ENCODE measurements around the gene NCAPD3.
"Not testable (repeated sequence)": the region's sequence is repeated elsewhere in the genome, so short reads cannot be mapped to it uniquely, and the experiment has no call there.

NCAPD3 gene

DNA sequence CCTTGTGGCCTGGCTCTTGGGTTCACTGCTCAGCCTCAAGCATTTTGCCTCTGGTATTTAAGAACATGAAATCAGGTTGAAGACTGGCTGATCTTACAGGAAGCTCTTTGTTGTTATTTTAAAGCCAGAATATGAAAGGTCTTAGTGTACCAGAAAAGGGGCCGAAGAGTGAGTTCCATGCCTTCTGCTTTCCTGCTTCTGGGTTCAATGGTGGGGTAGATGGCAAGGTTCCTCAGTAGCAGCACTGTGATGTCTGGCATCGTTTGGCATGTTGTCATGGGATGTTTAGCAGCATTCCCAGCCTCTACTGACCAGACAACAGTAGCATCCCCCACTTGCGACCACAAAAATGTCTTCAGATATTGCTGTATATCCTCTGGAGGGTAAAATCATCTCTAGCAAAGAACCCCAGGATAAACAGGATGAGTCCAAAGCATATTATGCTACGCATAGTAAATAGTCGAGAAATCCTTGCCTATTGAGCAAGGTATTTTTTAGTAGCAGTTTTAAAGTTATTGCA lies 3.1 kb upstream of the NCAPD3 start:
- no peak for DNase-seq (ENCODE audit: low read depth in 2 of 2)

DNA sequence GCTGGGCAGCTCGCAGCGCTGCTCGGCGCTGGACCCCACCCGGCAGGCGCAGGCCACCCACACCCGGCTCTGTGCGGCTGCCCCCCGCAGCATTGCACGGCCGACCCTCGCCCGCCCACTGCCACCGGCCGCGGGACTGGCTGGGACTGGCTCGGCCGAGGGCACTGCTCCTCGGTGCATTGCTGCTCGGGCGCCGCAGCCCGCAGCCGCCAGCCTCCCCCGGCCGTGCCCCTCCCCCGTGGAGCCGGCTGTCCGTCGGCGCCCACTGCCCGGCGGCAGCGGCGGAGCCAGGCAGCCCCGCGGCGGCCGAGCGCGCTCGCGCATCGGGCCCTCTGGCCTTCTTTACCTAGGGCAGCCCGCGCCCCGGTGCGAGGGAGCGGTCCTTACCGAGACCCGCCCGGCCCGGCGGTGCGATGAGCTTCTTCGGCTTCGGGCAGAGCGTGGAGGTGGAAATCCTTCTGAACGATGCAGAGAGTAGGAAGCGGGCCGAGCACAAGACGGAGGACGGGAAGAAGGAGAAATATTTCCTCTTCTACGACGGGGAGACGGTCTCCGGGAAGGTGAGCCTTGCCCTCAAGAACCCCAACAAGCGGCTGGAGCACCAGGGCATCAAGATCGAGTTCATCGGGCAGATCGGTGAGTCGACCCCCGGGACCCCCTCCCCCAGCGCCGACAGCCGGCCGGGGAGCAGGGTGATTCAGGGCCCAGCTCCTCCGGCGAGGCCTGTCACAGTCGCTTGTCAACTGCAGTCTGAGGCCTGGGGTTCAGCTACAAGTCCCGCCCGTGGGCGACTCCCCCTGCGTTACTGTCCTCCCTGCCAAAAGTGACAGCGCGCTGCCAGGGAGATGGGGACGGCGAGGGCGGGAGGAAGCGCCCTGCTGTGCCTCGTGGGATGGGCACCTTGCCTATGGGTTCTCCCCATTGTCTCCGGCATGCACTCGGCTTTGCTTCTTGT lies 1.2 kb upstream of the NCAPD3 start:
- DNase-seq (ENCODE audit: low read depth in 2 of 2) = peak; percentile 25 to 52

DNA sequence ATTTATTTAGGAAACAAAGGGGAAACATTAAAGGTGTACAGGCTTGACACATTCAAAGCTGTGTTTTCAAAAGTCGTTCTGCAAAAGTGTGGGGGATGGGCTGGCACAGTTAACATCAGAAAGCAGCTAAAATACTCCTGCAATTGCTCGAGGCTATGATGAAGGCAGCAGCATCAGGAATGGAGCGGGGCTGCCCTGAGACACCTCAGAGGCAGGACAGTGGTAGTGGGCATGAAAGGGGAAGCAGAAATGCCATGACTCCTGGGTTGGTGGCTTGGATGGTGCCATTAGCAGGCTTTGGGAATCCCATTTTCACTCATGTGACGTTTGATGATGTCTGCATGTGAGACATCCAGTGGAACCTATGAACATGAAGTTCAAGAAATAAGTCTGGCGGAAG lies 646 bp downstream of the NCAPD3 start:
- no peak for DNase-seq (ENCODE audit: low read depth in 2 of 2)

DNA sequence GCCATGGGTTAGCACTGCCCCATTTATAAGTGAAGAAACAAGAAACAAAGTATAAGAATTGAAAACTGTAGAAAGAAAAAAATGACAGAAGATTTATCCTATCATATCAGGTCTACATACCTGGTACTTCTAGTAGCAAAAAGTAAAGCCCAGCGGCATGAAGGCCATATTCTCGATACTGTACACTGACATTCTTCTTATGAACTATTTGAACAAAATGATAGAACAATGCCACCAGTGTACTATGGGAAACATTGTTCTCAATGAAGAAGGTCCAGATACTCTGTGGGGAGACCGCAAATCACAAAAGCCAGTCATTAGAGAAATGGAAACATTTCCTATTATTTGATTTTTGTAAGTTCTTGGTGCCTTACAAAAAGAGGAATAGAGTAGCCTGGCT lies 7.0 kb downstream of the NCAPD3 start:
- DNase-seq (ENCODE audit: low read depth in 2 of 2) = no peak

DNA sequence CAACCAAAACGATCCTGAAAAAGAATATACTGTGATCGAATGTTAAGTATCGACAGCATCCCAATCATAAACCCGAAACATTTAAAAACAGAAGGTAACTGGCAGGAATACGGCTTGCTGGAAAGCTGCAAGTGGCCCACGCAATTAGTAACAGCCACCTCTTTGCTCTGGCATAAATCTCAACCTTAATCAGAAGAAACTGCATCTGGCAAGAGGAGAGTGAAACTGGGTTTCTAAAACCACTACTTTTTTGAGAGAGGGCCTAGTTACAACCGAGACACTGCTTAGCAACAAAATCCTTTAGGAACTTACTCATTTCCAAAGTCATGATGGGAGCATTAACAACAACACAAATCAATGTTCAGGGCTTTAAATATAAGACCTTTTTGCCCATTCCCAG lies 7.9 kb downstream of the NCAPD3 start:
- DNase-seq (ENCODE audit: low read depth in 2 of 2) = no peak

DNA sequence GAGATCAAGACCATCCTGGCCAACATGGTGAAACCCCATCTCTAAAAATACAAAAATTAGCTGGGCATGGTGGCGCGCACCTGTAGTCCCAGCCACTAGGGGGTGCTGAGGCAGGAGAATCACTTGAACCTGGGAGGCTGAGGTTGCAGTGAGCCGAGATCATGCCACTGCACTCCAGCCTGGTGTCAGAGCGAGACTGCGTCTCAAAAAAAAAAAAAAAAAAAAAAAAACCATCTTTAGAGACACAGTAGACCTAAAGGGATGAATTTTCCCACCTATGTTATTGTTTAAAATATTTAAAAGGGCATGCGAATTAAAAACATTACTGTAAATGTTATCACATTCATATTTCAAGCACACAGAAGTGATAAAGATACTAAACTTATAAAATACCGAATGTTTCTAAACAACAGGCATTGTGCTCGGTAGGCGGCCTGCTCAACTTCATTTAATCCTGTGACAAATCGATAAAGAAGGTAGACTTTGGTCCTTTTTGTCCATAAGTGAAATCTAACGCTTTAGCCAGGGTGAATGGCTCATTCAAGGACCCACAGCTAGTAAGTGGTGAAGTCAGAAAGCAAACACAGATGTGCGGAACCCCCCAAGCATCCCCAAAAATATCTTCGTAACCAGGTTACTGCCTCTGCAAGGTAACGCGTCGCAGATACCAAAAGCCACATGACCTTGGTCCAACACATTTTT lies 16.1 kb downstream of the NCAPD3 start:
- peak; percentile 40 to 49 for DNase-seq (ENCODE audit: low read depth in 2 of 2)

DNA sequence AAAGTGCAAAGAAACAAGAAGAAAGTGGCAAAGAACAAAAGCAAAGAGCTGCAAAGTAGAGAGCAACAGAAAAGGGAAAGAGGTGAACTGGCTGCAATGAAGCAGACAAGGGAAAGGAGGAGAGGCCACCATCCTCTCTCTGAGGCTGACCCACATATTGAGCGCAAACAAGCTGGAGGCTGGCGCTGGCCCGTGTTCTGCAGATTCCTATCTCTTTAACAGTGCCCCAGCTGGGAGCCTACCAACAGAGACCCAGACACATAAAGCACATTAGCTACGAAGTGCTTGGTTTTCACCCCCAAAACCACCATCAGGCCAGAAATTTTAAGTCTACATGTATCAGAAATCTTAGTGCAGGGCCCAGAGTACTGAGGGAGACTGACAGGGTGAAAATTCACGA lies 17.6 kb downstream of the NCAPD3 start:
- no peak for DNase-seq (ENCODE audit: low read depth in 2 of 2)

DNA sequence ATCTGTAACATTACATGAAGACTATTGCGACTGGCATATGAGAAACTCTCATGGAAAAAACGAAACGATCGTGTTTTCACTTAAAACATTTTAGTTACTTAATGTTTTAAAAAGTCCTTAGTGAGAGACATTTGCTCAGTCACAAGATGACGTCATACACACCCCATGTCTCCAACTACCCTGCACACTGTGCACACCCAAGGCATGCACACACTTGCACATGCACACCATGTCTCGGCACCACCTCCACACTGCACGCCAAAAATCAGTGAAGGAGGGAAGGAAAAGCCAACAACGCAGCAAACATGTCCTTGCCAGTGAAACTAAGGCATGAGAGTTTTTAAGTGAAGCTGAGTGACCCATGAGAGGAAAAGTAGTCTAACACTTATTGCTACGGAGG lies 18.0 kb downstream of the NCAPD3 start:
- DNase-seq (ENCODE audit: low read depth in 2 of 2) = no peak

DNA sequence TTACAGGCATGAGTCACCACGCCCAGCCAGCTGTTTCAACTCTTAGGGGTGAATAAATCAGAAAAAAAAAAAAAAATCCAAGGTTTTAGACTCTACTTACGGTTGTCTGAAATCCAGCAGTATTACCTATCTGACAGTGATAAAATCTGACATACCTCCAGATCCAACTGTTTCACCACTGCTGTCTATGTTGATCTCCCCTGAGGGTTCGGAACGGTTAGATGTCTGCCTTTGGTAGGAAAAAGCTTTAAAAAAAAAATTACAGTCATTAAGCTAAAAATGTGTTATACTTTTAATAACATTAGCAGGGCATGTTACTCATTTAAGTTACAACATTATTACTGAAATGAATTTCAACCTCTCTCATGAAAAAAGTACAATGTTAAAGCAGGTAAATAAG lies 21.1 kb downstream of the NCAPD3 start:
- no peak for DNase-seq (ENCODE audit: low read depth in 2 of 2)

DNA sequence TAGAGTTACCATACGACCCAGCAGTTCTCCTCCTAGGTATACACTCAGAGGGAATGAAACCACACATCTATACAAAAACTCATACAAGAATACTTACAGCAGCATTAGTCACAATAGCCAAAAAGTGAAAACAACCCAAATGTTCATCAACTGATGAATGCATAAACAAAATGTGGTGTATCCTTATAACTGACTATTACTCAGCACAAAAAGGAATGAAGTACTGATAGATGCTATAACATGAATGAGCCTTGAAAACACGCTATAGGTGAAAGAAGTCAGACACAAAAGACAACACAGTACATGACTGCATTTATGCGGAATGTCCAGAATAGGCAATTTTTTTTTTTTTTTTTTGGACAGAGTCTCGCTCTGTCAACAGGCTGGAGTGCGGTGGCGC lies 23.1 kb downstream of the NCAPD3 start:
- no peak for DNase-seq (ENCODE audit: low read depth in 2 of 2)

DNA sequence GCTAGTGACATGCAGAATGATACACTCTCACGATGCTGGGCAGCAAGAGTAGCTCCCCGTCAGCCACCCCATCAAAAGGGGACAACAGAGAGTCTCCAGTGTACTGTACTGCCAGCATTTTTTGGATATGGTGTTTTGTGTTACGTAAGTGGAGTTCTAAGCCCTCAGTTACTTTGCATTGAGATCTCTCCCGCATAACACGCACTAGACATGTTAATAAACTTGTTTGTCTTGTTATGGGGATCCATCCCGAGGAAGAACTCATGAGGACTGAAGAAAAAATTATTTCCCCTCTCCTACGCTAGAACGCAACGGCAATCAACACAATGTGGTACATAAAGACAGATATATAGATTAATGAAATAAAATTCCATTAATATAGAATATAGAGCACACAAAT lies 24.2 kb downstream of the NCAPD3 start:
- DNase-seq (ENCODE audit: low read depth in 2 of 2) = no peak

DNA sequence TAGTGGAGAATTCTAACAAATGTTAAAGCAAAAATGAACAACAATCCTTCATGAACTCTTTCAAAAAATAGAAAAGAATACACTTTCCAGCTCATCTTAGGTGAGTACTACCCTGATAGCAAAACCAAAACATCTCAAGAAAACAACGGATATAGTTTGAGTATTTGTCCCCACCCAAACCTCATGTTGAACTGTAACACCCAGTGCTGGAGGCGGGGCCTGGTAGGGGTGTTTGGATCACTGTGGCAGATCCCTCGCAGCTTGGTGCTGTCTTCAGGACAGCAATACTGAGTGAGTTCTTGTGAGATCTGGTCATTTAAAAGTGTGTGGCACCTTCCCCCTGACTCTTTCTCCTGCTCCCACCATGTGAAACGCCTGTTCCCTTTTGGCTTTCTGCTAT lies 27.0 kb downstream of the NCAPD3 start:
- no peak for DNase-seq (ENCODE audit: low read depth in 2 of 2)

DNA sequence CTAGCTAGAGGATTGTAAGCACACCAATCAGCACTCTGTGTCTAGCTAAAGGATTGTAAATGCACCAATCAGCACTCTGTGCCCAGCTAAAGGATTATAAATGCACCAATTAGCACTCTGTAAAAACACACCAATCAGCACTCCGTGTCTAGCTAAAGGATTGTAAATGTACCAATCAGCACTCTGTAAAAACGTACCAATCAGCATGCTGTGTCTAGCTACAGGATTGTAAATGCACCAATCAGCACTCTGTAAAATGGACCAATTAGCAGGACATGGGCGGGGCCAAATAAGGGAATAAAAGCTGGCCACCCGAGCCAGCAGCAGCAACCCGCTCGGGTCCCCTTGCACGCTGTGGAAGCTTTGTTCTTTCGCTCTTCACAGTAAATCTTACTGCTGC lies 35.7 kb downstream of the NCAPD3 start:
- DNase-seq (ENCODE audit: low read depth in 2 of 2) = not testable (repeated sequence)

DNA sequence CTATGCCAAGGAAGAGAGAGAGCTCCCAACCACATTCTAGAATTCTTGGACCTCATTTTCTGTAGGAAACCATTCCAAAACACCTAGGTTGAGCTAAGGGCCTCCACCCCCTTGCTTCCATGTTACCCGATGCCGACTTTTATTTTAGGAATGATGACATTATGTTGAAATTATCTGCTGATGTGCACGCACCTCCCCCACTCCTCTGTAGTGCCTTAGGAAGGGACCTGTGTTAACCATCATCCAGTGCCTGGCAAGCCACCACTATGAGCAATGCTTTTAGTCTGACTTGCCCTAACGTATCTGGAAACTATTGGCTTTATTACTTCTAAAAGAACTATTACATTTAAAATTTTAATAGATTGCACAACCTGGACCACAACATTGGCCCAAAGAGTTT lies 42.1 kb downstream of the NCAPD3 start:
- DNase-seq (ENCODE audit: low read depth in 2 of 2) = no peak

DNA sequence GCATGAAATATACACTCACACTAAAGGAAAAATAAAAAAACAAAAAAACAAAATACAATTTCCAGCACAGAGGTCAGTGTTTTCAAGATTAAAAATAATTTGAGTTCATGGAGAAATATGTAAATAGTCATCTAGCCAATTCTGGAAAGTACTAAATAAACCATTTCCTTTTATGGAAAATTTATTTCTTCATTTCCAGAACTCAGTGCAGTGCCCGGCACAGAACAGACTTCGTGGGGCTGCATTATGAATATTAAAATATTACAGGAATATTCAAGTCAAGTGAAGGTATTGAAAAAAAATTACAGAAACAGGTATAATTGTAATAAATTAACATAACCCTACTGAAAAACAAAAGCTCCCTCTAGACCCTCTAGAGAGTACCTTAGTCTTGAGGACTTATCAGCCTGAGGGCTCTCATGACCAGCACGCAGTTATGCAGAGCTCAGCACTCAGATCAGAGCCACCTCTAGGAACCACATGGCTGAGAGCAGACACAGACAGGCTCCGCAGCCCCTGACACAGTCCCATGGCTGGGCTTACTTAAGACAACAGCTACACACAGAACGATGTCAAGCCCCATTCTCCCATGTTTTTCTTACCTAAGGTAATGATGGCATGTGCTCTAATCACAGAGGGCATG lies 45.6 kb downstream of the NCAPD3 start:
- no peak for DNase-seq (ENCODE audit: low read depth in 2 of 2)

DNA sequence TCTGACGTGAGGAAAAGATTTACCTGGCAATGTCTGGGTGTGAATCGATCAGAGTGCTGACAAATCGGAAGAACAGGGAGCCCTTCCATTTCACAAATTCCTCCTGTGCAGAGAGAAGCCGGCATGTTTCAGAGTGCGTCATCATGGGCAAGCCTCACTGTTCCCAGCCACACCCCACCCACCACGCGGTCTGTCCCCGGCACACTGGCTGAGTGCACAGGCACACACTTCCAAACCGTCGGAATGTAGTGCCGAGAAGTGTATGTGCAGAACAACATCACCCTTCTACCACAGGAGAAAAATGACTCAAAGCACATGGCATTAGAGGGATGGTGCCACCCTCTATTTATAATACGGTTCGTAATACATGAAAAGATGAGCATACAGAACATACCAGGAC lies 47.5 kb downstream of the NCAPD3 start:
- DNase-seq (ENCODE audit: low read depth in 2 of 2) = no peak

DNA sequence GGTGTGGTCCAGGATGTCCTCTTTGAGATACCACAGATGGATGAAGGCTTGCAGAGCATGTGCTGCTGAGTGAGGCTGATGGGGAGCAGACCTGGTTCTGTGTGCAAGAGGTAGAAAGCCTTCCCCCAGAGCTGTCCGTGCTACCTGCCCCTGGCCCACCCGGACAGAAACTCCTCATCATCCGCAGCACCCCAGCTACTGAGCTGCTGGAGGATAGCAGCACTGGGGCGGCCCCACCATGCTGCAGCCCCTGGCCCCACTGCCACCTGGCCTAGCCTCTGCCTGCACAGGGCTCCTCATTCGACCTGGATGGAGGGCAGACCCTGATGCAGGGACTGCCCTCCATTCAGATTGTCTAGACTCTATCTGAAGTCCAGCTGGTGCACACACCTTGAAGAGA lies 50.5 kb downstream of the NCAPD3 start:
- no peak for DNase-seq (ENCODE audit: low read depth in 2 of 2)

DNA sequence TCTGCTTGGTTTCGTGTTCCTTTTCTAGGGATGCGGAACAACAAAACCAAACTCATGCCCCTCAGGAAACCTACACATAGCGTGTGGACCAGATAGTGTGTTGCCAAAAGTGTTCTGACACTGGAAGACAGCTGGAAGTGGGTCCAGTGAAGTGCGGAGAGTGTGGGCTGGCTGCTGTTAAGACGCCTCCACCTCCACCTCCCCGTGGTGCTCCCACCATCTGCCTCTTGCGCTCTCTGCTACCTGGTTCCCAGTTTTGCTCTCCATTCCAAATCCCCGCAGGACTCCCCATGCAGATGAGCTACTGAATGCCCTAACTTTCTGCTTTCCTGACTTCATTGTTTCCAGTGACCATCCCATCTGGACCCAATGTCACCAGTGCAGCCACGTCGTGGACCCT lies 51.8 kb downstream of the NCAPD3 start:
- no peak for DNase-seq (ENCODE audit: low read depth in 2 of 2)

DNA sequence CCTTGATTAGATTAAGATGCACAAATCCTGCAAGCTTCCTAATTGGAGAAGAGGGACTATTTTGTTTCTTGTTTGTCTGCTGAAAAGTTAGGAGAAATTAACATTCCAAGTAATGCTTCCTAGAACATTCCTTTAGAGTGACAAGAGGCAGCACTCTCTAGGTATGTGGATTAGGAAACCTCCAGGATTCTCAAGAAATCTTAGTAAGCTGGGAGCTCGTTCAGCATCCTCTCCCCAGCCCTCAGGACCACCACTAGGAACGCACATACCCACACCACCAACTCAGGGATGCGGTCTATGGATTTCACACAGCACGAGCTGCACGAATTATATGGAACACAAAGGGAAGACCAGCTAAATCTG lies 52.9 kb downstream of the NCAPD3 start:
- no peak for DNase-seq (ENCODE audit: low read depth in 2 of 2)

DNA sequence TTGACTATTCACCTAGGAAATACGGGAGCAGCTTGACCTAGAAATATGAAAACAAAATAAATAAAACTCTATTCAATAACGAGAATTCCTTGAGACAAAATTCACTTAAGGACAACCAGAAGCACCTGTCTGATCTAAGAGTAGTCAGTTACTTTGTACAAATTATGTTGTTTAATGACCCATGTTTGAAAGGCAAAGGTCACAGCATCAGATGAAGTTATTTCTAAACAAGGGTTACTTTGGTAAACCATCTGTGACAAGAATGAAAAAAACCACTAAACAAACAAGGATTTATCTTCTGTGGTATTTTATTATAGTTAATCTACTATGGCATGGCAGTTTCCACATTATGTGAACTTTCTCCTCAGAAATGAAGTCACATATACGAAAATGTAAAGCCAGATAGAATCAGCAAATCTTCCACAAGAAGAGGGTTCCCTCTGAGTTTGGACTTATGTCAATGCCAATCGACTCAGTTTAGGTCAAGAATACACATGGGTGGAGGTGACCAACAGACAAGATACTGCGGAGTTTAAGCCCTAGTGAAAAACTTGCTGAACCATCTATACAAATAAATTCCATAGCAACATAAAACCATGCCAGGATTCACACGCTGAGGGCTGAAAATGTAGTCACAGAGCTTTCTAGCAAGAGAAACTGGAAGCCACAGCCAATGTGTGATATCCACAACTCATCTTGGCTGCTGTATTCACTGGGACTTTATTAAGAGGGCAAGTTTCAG lies 53.4 kb downstream of the NCAPD3 start:
- DNase-seq (ENCODE audit: low read depth in 2 of 2) = no peak

DNA sequence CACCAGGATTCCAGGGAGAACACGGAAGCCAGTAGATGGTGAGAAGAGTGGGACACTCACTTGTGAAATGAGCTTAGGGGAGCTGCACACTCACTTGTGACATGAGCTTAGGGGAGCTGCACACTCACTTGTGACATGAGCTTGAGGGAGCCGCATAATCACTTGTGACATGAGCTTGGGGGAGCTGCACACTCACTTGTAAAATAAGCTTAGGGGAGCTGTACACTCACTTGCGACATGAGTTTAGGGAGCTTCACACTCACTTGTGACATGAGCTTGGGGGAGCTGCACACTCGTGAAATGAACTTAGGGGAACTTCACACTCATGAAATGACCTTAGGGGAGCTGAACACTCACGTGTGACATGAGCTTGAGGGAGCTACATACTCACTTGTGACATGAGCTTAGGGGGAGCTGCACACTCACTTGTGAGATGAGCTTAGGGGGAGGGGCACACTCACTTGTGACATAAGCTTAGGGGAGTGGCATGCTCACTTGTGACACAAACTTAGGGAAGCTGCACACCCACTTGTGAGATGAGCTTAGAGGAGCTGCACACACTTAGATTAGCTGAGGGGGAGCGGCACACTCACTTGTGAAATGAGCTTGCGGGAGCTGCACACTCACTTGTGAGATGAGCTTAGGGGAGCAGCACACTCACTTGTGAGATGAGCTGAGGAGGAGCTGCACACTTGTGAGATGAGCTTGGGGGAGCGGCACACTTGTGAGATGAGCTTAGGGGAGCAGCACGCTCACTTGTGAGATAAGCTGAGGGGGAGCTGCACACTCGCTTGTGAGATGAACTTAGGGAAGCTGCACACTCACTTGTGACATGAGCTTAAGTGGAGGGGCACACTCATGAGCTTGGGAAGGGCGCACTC lies 59.0 kb downstream of the NCAPD3 start:
- DNase-seq (ENCODE audit: low read depth in 2 of 2) = no peak

Data from stimulated activated CD4-positive, alpha-beta T cell treated with anti-CD3 and anti-CD28 coated beads, Interleukin-1b, Interleukin-23, amount 100 ng/mL, for 4 hours (primary cell).